Endothelial cell of umbilical vein (primary cell): Measurements from ENCODE around the gene M1AP. TPM values are rescaled to one million over a fixed set of nuclear protein-coding genes. Genes with fewer than 3 reads are reported as not detected.

Source experiments
- BruUV-seq: library from RNA; stranded (reverse); fragments of 400-500 nt; replicated peaks from 2 replicates; lab custom pipeline; 2021; lab: Mats Ljungman, UMichigan
- CTCF ChIA-PET: fragments of 300-600, 350-600 bp; sonication (Branson Sonifier 250); formaldehyde crosslinking; loops from one replicate; lab custom pipeline; 2021; ENCODE audit warnings: antibody characterized with exemption, inconsistent platforms; lab: Charles Lee
- POLR2A ChIA-PET: fragments of 300-600, 350-600 bp; sonication (Branson Sonifier 250); formaldehyde crosslinking; loops from one replicate; lab custom pipeline; 2021; ENCODE audit warnings: antibody characterized with exemption, inconsistent platforms; lab: Charles Lee
- DNase-seq: peaks from one replicate; pipeline ENCODE4 v3.0.0-alpha.2; 2011; ENCODE audit warnings: low read depth, low spot score
- FAIRE-seq: peaks from 2 replicates; lab custom pipeline; 2011; peaks lifted over from hg19 to GRCh38; lab: Jason Lieb, UNC
- H2AFZ ChIP-seq: 2 replicates; pipeline ENCODE4 v1.6.0; 2012; ENCODE audit warnings: low read depth, low read length, control low read depth, inconsistent platforms
- H3K27ac ChIP-seq: 2 replicates; pipeline ENCODE4 v1.5.1; 2011; ENCODE audit warnings: low read depth, mild to moderate bottlenecking, control low read depth, low read length, moderate library complexity; ENCODE audit not compliant: insufficient read depth
- H3K27me3 ChIP-seq, 2 experiments: 2 replicates each; pipeline versions ENCODE4 v1.6.0 to v1.6.1; 2011; ENCODE audit warnings: low read length in 2 of 2, mixed read lengths in 1 of 2; ENCODE audit not compliant: control insufficient read depth in 2 of 2, insufficient read depth in 2 of 2
- H3K36me3 ChIP-seq, 2 experiments: 2 replicates in 1 of 2; 3 replicates in 1 of 2; pipeline ENCODE4 v1.5.1; 2011; ENCODE audit warnings: low read length in 2 of 2, mild to moderate bottlenecking in 1 of 2, moderate library complexity in 1 of 2; ENCODE audit not compliant: control insufficient read depth in 2 of 2, insufficient read depth in 2 of 2; ENCODE audit errors: extremely low read depth in 1 of 2
- H3K4me1 ChIP-seq: 3 replicates; pipeline ENCODE4 v1.5.1; 2011; ENCODE audit warnings: mild to moderate bottlenecking, low read length; ENCODE audit not compliant: control insufficient read depth, insufficient read depth; ENCODE audit errors: extremely low read depth
- H3K4me2 ChIP-seq: 2 replicates; pipeline ENCODE4 v1.6.1; 2011; ENCODE audit warnings: low read length, control low read depth, mixed read lengths; ENCODE audit not compliant: insufficient read depth
- H3K4me3 ChIP-seq, 3 experiments: fragments of 200-600 bp in 1 of 3; sonication (generic), shearing (Covaris generic) in 1 of 3; replicated peaks in 1 of 3; 2 replicates each; pipeline ENCODE4 v1.5.1; 2011 to 2016; ENCODE audit warnings: control low read depth in 3 of 3, low read length in 3 of 3, mild to moderate bottlenecking in 2 of 3, inconsistent platforms in 1 of 3, low read depth in 1 of 3, moderate library complexity in 1 of 3; ENCODE audit not compliant: insufficient read depth in 1 of 3
- H3K79me2 ChIP-seq: 2 replicates; pipeline ENCODE4 v1.6.0; 2012; ENCODE audit warnings: low read length, inconsistent platforms; ENCODE audit not compliant: control insufficient read depth, insufficient read depth
- H3K9ac ChIP-seq: replicated peaks from 2 replicates; pipeline ENCODE3; 2011; ENCODE audit warnings: low read length, control low read depth; ENCODE audit not compliant: insufficient read depth; ENCODE audit errors: extremely low read depth
- H3K9me1 ChIP-seq: replicated peaks from 3 replicates; pipeline ENCODE4 v1.6.0; 2011; ENCODE audit warnings: mild to moderate bottlenecking, low read length; ENCODE audit not compliant: control insufficient read depth, insufficient read depth; ENCODE audit errors: extremely low read depth
- H3K9me3 ChIP-seq: replicated peaks from 2 replicates; pipeline ENCODE4 v1.5.1; 2012; ENCODE audit warnings: low read length, inconsistent platforms; ENCODE audit not compliant: control insufficient read depth, insufficient read depth
- H4K20me1 ChIP-seq: replicated peaks from 2 replicates; pipeline ENCODE3; 2011; ENCODE audit warnings: mild to moderate bottlenecking, low read length; ENCODE audit not compliant: control insufficient read depth, insufficient read depth; ENCODE audit errors: extremely low read depth
- FOS ChIP-seq: IDR thresholded peaks from 2 replicates; pipeline ENCODE4 v1.6.1; 2011; ENCODE audit warnings: mild to moderate bottlenecking, low read length, moderate library complexity, borderline replicate concordance; ENCODE audit not compliant: insufficient read depth
- POLR2AphosphoS5 ChIP-seq: IDR thresholded peaks from 2 replicates; pipeline ENCODE4 v1.6.1; 2012; ENCODE audit warnings: low read depth, mild to moderate bottlenecking, control low read depth, low read length, moderate library complexity; ENCODE audit not compliant: insufficient read depth
- dilution Hi-C: fragments of 300-500 bp; cut with MboI; formaldehyde crosslinking; loops from one replicate; pipeline ENCODE4 v1.15.0; 2019; ENCODE audit warnings: low sequenced_read_pairs; ENCODE audit not compliant: extremely low pct_ligation_motif_present
- intact Hi-C: fragments of 100-400 bp; cut with micrococcal nuclease; formaldehyde crosslinking; loops from one replicate; pipeline ENCODE4 v1.10.0; 2022
- polyA plus RNA-seq, 4 experiments: library from polyadenylated mRNA; depleted of rRNA in 3 of 4; stranded (reverse) in 3 of 4; unstranded in 1 of 4; fragments of >200 nt; gene quantifications; 2 replicates each; pipeline versions ENCODE4 v1.2.1 to v1.2.3, GENCODE V29; 2011 to 2012; ENCODE audit warnings: missing spikeins in 1 of 4
- total RNA-seq: library from RNA; stranded (reverse); gene quantifications from 2 replicates; pipeline ENCODE4 v1.2.3, GENCODE V29; 2021
- TF ChIP-seq, protein P1 (sequence below): IDR thresholded peaks from 2 replicates; pipeline ENCODE4 v1.6.1; 2011; ENCODE audit not compliant: insufficient read depth, insufficient read length
- TF ChIP-seq, protein P2 (sequence below), 2 donors: IDR thresholded peaks; 1 replicate in 1 of 2; 2 replicates in 1 of 2; pipeline ENCODE4 v1.5.1; 2011; ENCODE audit warnings: low read length in 2 of 2, mild to moderate bottlenecking in 2 of 2, moderate library complexity in 2 of 2, control low read depth in 1 of 2, inconsistent platforms in 1 of 2, low read depth in 1 of 2; ENCODE audit not compliant: insufficient read depth in 1 of 2; ENCODE audit errors: extremely low read depth in 1 of 2

The M1AP gene
- total and polyA plus RNA-seq, 2 donors (not counting 3 experiments of a cell fraction or from before 2014, with no cell fraction given): 0.04 TPM; not detected in 1

DNA sequence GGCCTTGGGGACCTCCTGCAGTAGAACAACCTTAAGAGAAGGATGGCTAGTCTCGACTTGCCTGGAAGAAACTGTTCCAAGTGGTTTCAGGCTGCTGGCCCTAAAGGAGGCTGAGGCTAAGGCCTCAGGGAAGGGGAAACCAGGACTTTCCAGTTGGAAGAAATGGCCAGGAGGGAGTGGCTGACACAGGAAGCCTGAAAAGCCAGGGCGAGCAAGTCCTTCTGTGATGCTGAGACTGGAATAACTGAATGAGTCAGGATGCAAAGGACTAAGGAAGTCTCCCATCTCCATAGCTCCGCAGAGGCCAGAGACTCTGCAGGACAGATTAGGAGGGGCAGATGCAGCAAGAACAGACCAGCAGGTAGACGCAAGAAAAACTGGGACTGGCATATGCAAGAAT, 111.0 kb downstream of the M1AP start:
- no TSS peak for BruUV-seq
- no peaks in the 10 kb centered on the region for H4K20me1 ChIP-seq
- POLR2A ChIA-PET: no interaction called here
- intact Hi-C loops (no loop called here), dilution Hi-C loops (no loop called here)
- CTCF ChIA-PET: interaction anchor here (1.8 kb wide), 1 partner anchor 51 kb away, joined by 5 read pairs; no protein-coding TSS in a partner anchor
- no peak overlapping the region for H2AFZ ChIP-seq
- no peak for DNase-seq
- no peak overlapping the region for H3K9ac ChIP-seq
- peaks cover 0 to 10% of the 10 kb centered on the region in 2 experiments for H3K36me3 ChIP-seq
- no peaks in the 10 kb centered on the region for H3K4me1 ChIP-seq
- no peak for TF ChIP-seq FOS
- TF ChIP-seq, protein P1, sequence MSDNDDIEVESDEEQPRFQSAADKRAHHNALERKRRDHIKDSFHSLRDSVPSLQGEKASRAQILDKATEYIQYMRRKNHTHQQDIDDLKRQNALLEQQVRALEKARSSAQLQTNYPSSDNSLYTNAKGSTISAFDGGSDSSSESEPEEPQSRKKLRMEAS: no peak
- no peak for TF ChIP-seq POLR2AphosphoS5
- TF ChIP-seq, protein P2, sequence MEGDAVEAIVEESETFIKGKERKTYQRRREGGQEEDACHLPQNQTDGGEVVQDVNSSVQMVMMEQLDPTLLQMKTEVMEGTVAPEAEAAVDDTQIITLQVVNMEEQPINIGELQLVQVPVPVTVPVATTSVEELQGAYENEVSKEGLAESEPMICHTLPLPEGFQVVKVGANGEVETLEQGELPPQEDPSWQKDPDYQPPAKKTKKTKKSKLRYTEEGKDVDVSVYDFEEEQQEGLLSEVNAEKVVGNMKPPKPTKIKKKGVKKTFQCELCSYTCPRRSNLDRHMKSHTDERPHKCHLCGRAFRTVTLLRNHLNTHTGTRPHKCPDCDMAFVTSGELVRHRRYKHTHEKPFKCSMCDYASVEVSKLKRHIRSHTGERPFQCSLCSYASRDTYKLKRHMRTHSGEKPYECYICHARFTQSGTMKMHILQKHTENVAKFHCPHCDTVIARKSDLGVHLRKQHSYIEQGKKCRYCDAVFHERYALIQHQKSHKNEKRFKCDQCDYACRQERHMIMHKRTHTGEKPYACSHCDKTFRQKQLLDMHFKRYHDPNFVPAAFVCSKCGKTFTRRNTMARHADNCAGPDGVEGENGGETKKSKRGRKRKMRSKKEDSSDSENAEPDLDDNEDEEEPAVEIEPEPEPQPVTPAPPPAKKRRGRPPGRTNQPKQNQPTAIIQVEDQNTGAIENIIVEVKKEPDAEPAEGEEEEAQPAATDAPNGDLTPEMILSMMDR (IDR thresholded peaks at IDR 0.05; ENCODE audit: extremely low read depth in 1 of 2, insufficient read depth in 1 of 2, low read depth in 1 of 2, low read length in 2 of 2): no peak
- no peaks in the 10 kb centered on the region for H3K9me3 ChIP-seq
- no peak for FAIRE-seq
- no peaks in the 10 kb centered on the region for H3K9me1 ChIP-seq
- no peak overlapping the region for H3K4me2 ChIP-seq
- H3K27ac ChIP-seq: no peak overlapping the region
- H3K27me3 ChIP-seq: peaks cover 13% of the 10 kb centered on the region in 2 experiments
- H3K79me2 ChIP-seq: no peaks in the 10 kb centered on the region
- no peak overlapping the region for H3K4me3 ChIP-seq
